HuH-7.5 (cell line): Measurements from ENCODE around the gene PRKCE.
"Not testable (repeated sequence)": the region's sequence is repeated elsewhere in the genome, so short reads cannot be mapped to it uniquely, and the experiment has no call there.

Source experiments
- DNase-seq: peaks from one replicate; pipeline ENCODE4 v3.0.0; 2011; ENCODE audit warnings: low spot score

The PRKCE gene

DNA sequence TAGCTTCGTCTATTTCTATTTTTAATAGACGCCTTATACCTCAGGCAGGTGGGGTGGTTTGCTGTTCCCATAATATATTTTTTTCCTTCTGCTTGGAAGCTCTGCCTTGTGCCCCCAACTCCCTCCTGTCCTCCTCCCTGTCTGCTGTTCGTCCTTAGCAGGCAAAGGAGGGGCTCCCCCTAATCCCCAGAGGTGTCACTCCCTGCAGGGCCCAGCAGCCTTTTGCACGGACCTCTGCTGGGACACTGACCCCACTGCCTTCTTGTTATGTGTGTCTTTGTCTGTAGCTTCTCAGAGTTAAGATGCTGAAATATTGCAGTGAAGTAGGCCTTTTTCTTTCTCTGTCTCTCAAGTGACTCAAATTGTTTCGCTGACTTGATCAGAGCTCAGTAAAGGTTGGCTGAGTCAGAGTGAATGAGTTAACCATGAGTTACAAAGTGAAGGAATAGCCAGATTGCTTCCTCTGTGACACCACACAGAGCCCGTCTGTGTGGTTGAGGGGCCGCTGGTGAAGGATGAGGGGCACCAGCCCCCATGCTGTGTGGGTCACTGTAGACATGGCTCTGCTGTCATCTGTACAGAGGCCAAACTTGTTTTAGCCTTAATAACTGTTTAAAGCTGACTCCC lies 47.7 kb downstream of the PRKCE start:
- no peak for DNase-seq

- no peak for DNase-seq
Observed at GRCh38 chr2:45700407-45701013, 49.0 kb downstream of the PRKCE start.

GRCh38 chr2:45705233-45705632 lies 53.8 kb downstream of the PRKCE start:
- DNase-seq: no peak

DNA sequence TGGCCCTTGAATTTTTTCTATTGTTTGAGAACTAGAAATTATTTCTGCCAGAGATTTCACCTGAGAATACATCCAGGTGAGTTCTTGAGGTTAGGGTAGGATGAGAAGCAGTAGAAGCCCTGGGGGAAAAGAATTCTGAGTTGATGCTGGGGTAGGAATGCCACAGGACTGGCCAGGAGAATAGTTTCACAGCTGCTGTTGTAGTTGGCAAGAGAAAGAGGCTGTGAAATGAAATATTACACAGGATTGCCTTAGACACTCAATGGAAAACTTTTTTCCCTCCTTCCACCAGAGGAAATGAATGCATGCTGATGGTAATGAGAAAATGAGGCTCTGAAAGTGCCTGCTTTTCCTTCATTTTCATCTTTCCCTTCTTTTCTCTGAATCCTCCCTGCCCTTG lies 54.6 kb downstream of the PRKCE start:
- no peak for DNase-seq

DNA sequence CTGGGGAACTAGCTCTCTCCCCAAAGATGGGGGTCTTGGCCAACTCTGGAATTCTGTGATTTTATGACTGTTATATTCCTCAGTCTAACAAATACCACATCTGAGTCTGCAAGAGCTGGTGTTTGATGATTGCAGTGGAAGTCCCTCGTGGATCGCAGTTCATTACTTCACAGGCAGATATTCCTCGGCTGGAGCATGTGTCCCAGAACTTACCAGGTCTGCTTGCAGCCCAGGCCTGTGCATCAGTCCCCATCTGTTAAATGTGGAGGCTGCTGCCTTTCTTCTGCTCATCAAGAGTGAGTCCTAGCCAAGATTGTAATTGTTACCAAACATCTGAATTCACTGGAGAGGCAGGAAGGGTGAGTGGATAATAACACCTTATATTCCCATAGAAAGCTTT lies 55.5 kb downstream of the PRKCE start:
- DNase-seq: no peak

GRCh38 chr2:45707661-45708060 lies 56.2 kb downstream of the PRKCE start:
- no peak for DNase-seq

GRCh38 chr2:45708501-45708900 lies 57.0 kb downstream of the PRKCE start:
- no peak for DNase-seq

- no peak for DNase-seq
Observed at GRCh38 chr2:45709137-45709536, 57.7 kb downstream of the PRKCE start.

DNA sequence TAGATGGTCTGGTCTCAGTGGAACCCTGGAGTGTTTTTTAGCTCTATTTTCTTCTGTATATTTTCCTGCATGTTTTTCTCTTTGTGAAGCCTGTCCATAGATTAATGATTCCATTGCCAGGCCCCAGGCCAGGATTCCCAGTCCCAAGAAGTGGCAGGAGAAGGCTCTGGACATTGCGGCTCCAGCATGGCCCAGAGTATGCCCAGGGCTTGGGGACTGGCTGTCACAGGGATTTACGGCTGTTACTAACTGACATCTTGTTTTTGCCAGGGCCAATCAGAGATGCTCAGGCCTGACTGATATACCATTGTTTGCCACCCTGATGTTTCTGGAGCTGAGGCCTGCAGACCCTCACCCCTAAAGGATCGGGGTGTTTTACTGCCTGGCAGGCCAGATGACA lies 59.0 kb downstream of the PRKCE start:
- DNase-seq: no peak

DNA sequence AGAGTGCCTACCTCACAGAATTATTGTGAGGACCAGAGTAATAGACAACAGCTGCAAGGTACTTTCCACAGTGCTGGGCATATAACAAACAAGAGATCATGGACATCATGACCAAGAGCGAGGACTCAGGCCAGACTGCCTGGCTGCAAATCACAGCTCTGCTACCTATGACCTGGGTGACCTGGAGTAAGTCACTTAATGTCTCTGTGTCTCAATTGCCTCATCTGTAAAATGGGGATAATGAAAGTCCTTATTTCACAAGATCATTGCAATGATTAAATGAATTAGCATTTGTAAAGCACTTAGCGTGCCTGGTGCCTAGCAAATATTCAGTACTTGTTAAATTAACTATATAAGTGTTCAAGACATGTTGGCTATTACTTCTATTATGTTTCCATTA lies 59.7 kb downstream of the PRKCE start:
- DNase-seq: no peak

DNA sequence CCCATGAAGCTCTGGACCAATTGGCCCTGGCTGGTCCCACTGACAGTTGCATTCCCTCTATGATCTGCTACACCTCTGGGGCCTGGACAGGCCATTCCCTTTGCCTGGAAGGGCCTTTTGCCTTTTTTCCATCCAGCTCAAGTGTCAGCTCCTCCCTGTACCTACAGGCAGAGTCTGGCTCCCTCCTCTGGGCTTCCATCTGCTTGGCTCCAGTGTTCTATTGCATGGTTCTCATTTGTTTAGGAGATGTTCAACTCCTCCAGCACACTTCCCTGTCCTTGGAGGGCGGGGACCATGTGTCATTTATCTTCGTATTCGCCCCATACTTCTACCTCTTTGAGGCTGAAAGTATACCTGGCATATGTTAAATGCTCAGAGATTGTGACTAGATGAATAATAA lies 61.1 kb downstream of the PRKCE start:
- no peak for DNase-seq

DNA sequence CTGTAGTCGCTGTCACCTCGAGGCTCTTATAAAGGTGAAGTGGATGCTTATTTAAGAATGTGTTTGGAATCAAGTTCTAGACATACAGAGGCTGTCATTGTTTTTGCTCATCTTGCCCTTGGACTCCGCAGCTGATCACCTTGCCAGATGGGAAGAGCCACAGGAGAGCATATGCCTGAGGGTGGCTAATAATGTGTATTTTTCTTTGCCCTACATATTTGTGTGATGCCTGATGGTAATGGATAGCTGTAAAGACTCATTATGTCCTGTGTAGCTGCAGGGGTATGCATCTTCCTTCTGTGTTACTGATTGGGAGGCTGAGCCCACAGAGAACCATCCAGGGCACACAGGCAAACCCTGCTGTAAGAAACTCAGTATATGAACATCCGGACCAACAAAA lies 61.7 kb downstream of the PRKCE start:
- no peak for DNase-seq

GRCh38 chr2:45713591-45713990 lies 62.1 kb downstream of the PRKCE start:
- no peak for DNase-seq

DNA sequence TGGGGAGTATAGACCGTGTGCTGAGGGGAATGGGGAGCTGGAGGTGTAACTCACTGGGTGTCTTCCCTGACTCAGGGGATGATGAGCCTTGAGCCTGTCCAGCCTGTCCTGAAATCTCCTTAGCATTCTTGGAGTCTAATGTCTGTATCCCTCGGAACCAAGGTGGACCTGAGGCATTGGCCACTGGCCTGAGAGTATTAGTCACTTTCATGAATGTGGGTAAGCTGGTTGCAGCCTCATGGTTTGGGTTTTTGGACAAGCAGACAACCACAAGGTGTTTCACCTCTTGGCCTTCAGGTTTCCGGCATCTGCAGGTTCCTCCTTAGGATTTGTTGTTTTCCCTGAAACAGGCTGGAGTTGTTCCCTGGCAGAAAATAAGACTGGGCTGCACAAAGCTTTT lies 63.2 kb downstream of the PRKCE start:
- DNase-seq: no peak

DNA sequence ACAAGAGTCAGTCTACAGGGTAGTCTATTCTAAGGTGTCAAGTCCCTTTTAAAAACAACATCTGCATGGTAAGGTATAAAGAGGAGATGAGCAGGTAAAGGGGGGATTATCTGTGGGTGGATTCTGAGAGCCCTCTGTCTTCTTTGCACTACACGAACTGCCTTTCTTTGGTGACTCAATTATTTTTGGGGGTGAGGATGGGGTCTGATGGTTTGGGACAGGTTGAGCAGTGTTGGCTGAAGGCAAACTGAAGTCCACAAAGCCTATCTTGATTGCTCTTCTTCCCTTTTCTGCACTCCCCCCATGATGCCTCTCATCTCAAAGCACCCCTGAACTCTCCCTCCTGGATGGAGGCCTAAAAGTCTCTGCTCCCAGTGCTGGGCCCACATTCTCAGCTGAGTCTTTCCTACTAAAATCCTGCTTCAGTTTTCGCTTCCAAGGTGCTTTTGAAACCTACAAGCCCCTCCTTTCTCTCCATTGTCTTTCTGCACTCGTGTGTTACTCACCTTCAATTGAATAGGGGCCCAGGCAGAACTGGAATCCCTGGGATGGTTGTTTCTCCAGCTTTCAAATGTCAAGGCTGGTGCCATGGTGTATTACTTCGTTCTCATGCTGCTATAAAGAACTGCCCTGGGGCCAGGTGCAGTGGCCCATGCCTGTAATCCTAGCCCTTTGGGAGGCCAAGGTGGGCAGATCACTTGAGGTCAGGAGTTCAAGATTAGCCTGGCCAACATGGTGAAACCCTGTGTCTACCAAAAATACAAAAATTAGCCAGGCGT lies 64.3 kb downstream of the PRKCE start:
- no peak for DNase-seq

- not testable (repeated sequence) for DNase-seq
Observed at GRCh38 chr2:45716432-45716831, 65.0 kb downstream of the PRKCE start.

DNA sequence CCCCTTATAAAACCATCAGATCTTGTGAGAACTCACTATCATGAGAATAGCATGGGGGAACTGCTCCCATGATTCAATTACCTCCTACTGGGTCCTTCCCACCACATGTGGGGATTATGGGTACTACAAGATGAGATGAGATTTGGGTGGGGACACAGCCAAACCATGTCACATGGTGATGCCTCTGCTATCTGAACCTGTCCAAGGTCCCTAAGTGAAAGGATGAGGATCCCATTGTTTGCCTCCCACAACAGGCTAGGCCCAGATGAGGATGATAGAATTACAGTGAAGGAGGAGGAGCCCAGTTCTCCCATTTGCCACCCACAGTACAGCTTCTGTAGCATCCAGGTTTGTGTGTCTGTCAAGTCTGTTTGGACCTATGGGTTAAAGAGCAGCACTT lies 65.4 kb downstream of the PRKCE start:
- DNase-seq: no peak

DNA sequence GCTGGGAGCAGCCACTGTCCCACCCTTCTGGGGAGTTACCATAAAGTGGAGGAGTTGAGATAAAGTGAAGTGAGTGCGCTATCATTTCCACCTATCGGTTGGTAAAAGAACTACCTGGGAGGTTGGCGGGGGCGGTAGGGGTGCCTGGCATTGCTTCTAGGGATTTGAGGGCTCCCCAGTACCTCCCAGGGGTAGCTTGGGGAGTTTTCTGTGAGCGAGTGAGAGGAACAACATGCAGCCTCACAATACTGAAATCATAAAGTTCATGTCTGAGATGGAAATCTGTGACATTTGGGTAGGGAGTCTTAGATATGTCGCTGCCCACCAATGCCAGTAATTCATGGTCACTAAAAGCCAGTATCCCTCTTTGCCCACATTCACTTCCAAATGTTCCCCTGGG lies 68.7 kb downstream of the PRKCE start:
- no peak for DNase-seq

DNA sequence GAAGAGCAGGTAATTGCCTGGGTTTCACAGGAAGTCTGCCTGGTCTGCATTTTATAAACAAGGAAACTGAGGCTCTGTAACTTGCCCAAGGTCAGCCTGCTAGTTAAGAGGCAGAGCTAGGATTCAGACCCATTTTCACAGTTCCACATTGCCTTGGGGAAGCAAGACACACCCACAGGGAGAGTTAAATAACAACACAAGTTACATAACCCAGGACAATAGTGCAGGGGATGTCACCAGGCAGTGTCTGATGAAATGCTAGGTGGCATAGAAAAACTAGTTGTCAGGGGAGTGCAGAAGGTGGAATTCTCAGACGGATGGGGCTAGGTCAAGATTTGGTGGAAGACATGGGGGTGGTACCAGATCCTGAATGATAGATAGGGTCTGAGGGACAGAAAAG lies 69.7 kb downstream of the PRKCE start:
- DNase-seq: no peak

- no peak for DNase-seq
Observed at GRCh38 chr2:45722477-45722876, 71.0 kb downstream of the PRKCE start.

DNA sequence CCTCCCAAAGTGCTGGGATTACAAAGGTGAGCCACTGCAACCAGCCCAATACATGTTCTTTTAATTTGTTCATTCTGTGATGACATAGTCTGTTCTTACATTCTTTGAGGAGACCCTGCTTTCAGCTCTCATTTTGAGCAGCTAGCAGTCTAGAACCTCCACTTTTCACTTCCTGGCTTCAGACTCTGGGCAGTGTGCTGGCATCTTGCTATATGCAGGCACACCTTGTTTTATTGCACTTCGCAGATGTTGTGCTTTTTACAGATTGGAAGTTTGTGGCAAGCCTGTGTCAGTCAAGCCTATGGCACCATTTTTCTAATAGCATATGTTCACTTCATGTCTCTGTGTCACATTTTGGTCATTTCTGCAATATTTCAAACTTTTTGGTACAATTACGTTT lies 72.4 kb downstream of the PRKCE start:
- no peak for DNase-seq

GRCh38 chr2:45724335-45724734 lies 72.9 kb downstream of the PRKCE start:
- DNase-seq: no peak

GRCh38 chr2:45725731-45726130 lies 74.3 kb downstream of the PRKCE start:
- no peak for DNase-seq

DNA sequence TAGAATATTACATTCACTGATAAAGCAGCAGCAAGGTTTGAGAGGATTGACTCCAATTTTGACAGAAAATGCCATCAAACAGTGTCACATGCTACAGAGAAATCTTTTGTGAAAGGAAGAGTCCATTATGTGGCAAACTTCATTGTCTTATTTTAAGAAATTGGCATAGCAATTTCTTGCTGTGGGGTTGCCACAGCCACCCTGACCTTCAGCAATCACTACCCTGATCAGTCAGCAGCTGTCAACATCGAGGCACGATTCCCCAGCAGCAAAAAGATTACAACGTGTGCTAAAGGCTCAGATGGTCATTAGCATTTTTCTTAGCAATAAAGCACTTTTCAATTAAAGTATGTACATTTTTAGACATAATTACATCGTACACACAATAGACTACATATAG lies 74.7 kb downstream of the PRKCE start:
- DNase-seq: no peak
